Left hindlimb (tissue), 1 donor: ENCODE results near the gene TSPAN12.

ENCODE experiments used
- DNase-seq: peaks from one replicate; pipeline ENCODE4 v3.0.0-alpha.2; 2018

The TSPAN12 gene

DNA sequence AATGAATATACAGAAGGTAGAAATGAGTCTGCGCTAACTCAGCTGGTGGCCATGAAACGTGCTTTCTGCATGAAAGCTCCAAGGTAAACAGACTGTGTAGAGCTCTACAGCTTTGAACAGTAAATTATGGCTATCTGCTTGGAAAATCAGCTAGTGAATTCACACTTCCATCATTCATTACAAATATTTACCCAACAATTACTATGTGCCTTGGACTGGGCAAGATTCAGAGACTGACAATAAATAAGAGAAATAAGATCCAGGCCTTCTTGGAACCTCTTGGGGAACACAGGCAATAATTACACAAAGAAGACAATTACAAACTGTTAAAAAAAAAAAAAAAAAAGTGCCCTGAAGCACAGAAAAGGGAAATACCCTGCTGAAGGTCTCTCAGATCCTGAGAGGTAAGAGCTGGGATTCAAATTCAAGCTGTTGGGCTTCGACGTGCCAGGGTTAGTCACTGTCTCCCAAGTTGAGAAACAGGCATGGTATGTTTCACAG, 15.8 kb downstream of the TSPAN12 start:
- no peak for DNase-seq

DNA sequence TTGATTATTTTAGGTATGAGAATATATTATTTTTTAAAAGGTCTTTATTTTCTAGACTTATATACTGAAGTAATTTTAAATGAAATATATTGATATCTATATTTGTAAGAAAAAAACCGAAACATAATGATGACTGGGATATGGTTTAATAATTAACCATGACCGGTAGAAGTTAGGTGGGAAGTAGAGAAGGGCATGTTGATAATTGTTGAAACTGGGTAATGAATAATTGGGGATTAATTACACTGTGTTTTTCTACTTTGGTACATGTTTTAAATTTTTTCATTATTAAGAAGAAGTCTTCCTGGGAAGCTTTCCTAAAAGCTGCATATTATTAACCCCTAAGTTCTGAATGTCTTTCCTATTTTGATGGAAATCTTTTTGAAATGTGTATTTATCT, 16.3 kb downstream of the TSPAN12 start:
- no peak for DNase-seq

DNA sequence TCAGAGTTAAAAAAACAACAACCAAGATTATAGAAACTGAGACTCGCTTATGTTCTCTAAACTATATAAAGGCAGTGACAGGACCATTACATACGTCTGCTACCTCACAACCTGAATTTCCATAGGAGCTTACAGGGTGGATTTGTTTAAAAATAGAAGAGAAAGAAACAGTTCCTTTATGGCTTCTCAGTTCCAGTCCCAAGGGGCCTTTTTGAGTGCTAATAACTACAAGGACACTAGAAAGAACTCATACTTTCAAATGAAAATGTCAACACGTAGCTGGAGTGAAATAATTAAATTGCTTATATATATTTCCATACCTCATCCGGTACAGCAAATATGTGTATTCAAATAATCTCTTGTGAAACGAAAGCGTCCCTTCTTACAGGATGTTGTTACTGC, 19.7 kb downstream of the TSPAN12 start:
- no peak for DNase-seq

DNA sequence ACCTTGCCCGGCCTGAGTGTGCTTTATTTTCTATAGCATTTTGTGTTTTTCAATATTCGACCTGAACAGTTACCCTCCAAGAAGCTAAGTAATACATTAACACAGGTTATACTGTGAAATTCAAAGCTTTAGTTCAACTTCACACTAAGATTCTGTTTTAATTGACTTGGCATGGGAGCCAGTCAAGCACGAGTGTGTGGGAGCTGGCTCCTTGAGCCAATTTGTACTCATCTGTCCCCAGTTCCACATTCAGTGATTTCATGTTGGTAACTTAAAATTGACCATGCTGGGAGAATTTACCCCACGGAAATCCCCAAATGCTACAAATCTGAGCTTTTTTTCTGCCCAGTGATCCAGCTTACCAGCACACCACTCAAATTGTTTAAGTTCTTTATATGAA, 20.3 kb downstream of the TSPAN12 start:
- no peak for DNase-seq

DNA sequence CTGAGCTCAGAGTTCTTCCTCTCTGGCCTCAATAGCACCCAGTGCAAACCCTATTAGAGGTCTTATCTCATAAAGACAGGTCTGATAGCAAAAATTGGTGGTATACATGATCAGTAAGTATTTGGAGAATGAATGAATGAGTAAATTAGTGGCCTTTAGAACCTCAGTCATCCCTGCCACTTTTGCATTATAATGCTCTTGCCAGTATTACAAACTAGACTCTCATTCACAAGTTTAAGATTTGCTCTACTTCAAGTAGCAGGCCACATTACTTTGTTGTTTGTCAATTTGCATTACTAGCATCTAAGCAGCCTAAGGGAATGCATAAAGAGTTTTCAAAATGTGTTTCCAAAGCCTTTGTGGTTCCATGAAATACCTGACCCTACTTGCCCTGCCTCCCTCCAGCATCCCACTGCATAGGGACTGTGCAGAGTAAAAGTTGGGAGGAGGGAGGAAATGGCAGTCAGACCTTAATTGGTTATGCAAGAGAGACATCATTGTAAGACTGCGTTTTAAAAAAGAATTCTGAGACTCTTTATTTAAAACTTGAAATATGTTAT, 21.3 kb downstream of the TSPAN12 start:
- no peak for DNase-seq

DNA sequence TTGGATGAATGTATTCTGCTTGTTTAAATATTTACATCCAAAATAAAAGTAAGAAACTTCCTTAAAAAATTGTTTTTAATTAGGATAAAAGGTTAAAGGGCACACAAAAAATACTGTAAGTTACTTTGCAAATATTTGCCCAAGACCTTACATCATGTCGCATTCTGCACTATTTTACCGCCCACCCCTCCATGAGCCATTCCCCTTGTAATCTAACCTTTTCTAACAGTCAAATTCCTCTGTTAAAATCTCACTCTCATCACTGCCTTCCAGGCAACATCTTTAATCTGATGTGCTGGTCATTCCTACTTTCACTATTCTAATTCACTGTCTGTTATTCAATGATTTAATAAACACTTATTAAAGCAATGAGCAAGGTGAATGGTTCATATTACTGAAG, 23.2 kb downstream of the TSPAN12 start:
- no peak for DNase-seq

DNA sequence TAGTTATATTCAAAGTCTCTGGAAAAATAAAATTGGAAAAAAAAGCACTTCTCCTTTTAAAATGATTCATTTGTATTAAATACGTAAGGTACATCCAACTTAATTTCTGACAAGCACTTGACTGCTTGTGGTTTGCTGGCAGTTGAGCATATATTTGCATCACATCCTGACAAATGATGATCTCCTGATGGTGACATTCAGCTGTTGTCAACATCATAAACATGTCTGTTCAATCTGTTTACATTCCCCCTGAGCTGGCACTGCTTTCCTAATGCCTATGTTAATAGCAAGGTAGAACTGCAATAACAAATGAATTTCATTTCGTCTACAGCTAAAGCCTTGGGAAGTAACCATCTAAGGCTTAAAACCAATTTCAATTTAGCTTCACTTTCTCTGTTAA, 24.4 kb downstream of the TSPAN12 start:
- no peak for DNase-seq

DNA sequence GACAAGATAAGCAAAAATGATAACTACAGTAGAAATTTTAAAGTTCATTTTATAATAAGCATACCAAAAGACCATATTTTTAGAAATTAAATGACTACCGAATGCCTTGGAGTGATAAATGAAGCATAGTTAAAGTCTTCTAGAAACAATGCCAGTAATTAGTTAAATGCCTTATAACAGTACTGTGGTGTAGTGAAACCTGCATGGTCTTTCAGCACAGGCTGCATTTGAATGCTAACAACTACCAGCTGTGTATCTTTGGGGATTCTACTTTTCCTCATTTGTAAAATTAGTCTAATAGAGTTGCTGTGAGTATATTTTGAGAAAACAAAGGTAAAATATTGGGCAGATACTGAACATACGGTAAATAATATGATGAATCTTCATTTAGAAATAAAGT, 25.1 kb downstream of the TSPAN12 start:
- DNase-seq = no peak

DNA sequence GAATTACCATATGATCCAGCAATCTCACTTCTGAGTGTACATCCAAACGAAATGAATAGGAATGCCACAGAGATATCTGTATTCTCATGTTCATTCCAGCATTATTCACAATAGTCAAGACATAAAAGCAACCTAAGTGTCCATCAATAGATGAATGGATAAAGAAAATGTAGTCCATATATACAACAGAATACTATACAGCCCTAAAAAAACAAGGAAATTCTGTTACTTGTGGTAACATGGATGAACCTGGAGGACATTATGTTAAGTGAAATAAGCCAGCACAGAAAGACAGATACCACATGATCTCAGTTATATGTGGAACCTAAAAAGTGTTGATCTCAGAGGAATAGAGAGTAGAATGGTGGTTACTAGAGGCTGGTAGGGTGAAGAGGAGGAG, 26.7 kb downstream of the TSPAN12 start:
- no peak for DNase-seq

DNA sequence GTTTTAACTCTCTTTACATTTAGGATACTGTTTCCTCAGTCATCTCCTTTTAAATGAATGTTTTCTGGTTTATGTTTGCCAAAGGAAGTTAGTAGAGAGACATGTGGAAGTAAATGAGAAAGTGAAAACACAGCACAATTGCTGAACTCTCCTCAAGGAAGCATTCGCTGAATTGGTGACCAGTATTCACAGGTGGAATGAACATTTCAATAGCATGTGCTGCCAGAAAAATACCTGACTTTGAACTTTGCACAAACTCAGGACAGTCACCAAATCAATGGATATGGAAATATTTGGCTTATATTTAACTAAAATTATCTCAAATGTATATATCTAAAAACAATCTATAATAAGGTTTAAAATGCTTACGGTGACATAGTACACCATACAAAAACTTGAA, 28.5 kb downstream of the TSPAN12 start:
- no peak for DNase-seq

DNA sequence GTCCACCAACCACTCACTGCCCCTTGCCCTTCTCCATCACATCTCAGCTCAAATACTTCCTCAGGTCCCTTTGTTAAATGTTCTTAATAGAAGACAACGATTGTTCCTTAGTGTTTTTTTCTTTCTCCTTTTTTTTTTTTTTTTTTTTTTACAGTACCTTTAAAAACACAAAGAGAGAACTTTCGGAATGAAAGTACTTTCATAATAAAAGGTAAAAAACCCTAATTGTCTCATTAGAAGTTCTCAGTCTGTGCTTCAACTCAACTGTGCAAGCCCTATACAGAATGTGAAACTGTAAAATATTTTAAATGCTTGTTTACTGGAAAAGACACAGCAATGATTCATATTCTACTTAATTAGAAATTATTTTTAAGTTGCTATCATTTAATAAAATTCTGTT, 29.4 kb downstream of the TSPAN12 start:
- no peak for DNase-seq

DNA sequence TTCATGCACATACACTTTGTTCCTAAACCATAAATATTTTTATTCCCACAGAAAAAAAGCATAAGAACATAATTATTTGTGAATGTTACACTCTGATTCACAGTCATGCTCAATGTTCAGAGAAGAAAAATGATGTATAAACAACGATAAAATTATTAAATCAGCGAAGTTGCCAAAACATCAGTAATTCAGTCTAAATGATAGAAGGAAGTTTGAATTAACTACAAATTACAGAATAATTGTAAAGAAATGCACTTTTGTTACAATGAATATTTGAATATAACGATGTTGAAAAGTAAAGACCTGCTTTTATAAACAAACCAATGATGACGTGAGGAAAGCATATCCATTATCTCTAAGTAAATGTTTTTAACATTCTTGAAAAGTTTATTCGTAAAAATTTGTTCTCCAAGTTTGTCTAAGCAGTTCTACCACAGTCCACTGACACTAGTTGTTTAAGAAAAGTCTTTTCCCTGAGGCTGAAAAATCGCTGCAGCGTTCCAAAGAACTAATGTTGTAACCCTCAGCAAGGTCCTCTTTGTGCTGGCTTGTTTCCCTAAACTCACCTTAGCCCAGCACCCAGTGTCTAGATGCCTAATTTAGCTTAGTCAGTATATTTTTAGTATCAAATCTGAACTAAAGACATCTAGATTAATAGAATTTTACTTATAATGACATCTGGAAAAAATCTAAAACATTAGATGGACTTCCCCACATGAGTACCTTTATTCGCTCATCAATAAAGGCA, 30.4 kb downstream of the TSPAN12 start:
- no peak for DNase-seq

DNA sequence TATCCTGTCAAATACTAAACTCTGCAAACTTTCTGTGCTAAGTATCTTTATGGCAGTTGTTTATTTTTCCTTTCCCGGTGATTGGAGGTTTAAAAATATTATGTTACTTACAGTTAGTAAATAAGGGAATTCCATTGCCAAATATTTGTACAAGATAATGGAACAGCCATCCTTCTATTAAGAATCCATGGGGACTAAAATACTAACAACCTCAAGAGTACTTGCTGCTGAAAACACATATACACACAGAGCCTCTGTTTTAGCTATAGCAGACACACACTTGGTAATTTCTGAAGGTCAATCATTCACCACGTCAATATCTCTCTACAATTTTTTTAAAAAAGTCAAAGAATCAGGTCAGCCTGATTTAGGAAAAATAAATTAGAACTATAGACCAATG, 32.4 kb downstream of the TSPAN12 start:
- DNase-seq = no peak

DNA sequence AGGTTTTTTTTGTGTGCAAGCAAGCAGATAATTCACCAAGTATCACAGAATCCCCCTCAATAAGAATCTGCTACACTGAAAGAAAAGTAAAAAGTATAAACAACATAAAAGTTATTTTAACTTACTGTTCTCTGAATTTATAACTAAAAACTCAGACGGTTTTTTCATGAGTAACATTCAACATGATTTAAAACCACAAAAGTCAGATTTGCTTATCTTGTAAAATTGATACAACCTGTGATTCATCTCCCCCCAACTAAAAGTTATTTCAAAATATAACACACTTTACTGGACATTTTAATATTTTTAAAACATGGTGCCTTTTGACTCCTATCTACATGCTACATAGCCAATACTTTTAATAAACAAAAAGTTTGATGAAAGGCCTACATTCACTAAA, 32.8 kb downstream of the TSPAN12 start:
- DNase-seq = no peak

DNA sequence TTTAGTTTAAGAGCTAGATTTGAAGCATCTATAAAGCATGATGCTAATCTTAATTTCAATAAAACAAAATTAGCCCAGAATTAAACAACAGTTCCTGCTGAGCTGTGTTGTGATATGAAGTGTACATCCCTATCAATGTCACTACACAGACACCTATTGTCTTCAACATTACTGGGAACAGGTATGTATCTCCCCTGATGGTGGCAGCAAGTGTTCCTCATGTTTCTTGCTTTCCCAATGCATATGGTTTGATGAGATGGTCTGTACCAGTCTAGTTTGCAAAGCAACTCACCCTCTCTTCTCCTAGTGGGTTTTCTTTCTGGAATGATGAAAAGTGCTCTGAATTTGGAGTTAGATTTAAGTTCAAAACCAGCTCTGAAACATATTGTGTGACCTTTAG, 38.1 kb downstream of the TSPAN12 start:
- no peak for DNase-seq

DNA sequence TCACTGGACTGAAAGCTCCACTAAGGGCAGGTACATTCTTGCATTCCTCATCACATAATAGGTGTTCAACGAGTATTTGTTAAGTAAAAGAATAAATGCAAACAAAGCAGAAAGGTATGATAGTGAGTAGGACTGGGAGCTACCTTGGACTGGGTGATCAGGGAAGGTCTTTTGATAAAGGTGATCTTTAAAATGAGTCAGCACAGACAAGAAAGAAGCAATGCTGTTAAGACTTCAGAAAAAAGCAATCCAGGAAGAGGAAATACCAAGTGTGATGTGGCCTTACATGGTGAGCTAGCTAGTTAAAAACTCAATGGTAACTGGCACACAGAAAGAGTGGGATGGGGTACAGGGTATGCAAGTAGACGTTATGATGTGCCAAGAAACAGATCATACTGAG, 40.1 kb downstream of the TSPAN12 start:
- no peak for DNase-seq

DNA sequence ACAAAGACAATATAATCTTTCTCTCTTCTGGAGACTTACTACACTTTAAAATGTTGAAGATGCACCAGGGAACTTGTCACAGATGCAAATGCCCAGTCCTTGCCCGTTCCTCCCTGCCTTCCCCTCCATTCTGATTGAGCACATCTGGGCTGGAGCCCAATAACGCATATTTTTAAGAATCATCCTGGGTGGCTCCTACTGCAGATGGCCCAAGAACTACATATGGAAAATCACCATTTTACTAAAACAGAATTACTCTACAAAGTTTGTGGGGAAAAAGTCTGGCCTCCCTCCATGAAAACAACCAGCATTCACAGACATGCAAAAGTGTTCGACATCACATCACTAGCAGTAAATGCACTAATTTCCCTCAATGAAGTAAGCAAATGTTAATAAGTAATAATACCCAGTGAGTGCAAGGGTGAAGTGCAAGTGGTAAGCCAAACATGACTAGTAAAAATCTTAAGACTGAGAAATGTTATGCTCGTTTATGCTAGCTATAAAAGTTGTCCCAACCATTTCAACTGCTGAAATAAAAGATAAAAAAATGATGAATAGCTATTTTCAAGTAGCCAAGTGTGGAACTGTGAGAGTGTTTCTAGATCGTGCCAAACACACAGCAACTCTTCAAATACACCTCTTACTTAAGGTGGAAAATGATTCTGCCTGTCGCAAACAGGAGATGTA, 43.5 kb downstream of the TSPAN12 start:
- no peak for DNase-seq

DNA sequence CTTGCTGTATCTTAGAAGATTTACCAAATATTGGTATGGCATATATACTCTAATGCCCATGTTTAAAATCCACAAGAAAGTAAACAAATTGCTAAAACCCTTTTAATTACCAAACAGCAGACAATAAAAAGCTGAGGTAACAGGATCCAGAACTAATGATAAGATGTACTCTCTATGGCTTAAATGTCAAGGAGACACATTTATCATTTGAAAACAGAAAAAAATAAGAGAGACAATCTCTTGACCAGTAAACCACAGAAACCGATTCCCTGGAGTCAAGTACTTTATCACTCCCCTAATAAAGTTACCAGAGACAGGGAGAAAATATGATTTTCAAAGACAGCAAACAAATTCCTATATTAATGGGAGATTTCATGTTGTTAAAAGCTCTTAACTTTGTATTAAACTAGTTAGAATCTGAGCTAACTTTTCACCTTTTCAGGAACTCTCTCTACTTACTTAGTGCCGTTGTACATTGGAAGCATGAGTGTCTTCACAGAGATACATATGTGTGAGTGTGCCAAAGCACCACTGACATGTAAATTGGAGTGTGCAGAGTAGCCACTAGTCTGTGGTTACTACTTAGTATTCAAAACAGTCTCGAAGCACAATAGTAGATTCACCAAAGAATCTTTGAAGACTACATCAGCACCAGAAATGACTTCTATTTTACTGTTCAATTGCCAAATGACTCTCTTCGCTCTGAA, 44.2 kb downstream of the TSPAN12 start:
- DNase-seq = no peak

DNA sequence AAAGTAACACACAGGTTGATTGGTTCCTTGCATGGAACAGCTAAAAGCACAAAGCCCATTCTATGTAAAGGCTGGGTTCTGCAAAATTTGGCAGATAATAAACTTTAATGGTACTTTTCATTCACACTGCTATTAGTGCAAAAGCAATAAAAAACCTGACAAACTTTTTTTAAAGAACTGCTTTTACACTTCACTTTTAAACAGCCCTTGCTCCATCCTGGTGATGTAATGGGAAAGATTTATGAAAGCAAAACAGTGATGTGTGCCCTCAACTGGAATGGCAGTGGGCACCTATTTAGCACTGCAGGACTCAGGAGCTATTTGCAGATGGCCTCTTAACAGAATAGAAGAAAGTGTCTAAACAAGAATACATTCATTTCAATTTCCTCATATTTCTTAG, 44.9 kb downstream of the TSPAN12 start:
- no peak for DNase-seq

DNA sequence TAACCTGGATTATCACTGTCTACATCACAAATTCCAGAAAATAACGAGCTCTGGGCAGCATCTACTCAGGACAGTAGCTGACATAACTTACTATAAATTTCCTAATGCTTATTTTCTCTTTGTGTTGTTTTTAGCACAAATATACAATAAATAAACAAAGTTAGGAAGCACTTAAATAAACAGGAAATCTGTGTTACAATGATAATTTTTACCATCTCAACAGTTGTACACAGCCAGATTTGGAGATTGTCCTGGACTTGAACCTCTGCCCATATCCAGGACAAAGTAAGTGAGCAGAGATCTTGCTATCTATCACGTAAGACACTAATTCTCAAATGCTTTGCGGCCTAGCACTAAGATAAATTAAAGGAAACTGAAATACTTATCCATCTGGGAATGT, 48.7 kb downstream of the TSPAN12 start:
- no peak for DNase-seq

DNA sequence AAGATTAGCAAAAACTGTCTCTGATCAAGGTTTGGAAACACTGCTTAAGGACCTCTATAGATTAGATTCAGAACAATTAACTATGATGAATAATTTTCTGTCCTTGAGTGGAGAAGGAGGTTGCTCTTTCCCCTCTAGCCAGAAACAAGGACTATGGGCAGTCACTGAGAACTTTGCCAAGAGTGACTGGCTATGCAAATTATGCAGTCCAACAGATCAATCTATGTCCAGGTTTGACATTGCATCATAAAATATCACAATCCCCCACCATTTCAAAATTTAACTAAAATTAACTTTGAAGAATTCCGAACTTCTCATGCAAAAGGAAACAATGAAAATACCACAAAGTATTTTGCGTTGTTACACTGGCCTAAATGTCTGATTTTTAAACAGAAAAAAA, 50.6 kb downstream of the TSPAN12 start:
- DNase-seq = no peak

DNA sequence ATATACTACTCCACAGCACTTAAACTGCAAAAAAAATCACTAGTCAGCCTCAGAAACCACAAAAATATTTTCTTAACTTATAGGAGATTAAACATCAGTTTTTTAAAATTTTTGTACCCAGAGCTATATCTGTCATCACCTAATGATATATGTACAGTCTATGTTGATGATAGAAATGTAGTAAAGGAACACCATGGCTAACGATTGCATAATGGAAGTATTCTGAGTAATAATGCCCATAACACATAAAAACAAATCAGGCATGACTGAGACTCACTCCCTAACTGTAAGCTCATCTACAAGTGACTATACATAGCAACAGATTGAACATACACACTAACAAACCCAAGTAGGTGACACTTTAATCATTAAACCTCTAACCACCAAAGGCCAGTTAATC, 51.3 kb downstream of the TSPAN12 start:
- DNase-seq = no peak

DNA sequence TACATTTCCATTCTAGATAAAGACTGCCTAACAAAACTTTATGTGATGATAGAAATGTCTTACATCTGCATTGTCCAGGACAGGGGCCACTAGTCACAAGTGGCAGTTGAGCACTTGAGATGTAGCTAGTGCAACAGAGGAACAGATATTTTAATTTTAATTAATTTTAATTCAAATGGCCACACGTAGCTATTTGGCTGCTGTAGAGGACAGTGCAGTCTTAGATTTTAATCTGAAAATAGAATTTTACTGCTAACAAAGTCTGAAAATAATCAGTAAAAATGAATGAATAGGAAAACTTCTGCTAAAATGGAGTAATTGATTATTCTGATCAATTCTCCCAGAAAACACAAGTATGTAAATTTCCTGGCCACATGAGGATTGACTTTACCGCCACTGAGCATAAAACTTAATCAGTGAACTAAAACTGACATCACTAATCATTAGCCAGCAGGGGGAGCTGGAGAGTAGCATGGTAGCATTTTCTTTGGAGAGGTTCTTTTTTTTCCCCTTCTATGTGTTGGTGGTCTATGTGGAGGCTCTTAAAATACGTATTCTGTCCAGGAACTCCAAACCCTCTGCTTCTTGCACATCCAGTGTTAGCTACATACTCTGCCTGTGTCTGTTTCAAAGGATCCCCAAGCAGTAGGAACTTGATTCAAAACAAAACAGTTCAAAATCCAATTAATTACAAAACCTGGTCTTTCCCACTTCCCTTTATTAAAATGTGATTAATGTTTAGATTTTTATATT, 52.1 kb downstream of the TSPAN12 start:
- peak; percentile 47 for DNase-seq
